Aorta (tissue), 5 donors: ENCODE results near the gene RNPEPL1. TPM values are rescaled to one million over a fixed set of nuclear protein-coding genes. Genes with fewer than 3 reads are reported as not detected.

Source experiments
- ATAC-seq: fragments of 200-7000 bp; cut with Tn5 transposase; one replicate; pipeline ENCODE4 v1.9.1; 2022; ENCODE audit warnings: moderate library complexity; ENCODE audit not compliant: low FRiP score
- DNase-seq, 2 donors: peaks; one replicate each; pipeline ENCODE4 v3.0.0-alpha.2; 2020
- H3K27ac ChIP-seq, 2 donors: one replicate each; pipeline ENCODE4 v1.5.1; 2013; ENCODE audit warnings: low read length in 2 of 2, mild to moderate bottlenecking in 2 of 2, moderate library complexity in 2 of 2, control low read depth in 1 of 2, inconsistent platforms in 1 of 2, low read depth in 1 of 2
- H3K27me3 ChIP-seq, 2 donors: one replicate each; pipeline ENCODE4 v1.6.1; 2013; ENCODE audit warnings: control low read depth in 1 of 2, low read length in 1 of 2, mild to moderate bottlenecking in 1 of 2, moderate library complexity in 1 of 2; ENCODE audit not compliant: insufficient read depth in 2 of 2, control insufficient read depth in 1 of 2
- H3K36me3 ChIP-seq, 2 donors: one replicate each; pipeline ENCODE4 v1.6.1; 2013; ENCODE audit warnings: control low read depth in 1 of 2, low read length in 1 of 2, mild to moderate bottlenecking in 1 of 2; ENCODE audit not compliant: insufficient read depth in 2 of 2, control insufficient read depth in 1 of 2
- H3K4me1 ChIP-seq, 2 donors: one replicate each; pipeline ENCODE4 v1.6.1; 2013; ENCODE audit warnings: low read length in 2 of 2, control low read depth in 1 of 2, mild to moderate bottlenecking in 1 of 2, moderate library complexity in 1 of 2; ENCODE audit not compliant: insufficient read depth in 2 of 2, control insufficient read depth in 1 of 2
- H3K4me3 ChIP-seq, 2 donors: one replicate each; pipeline ENCODE4 v1.5.1; 2013; ENCODE audit warnings: low read length in 2 of 2, control low read depth in 1 of 2, mild to moderate bottlenecking in 1 of 2
- H3K9me3 ChIP-seq: one replicate; pipeline ENCODE4 v1.6.1; 2013; ENCODE audit warnings: mild to moderate bottlenecking, low read length; ENCODE audit not compliant: control insufficient read depth
- WGBS, 2 donors: extraction: QIAGEN DNeasy Blood & Tissue Kit; methylation state at CpG; one replicate each; pipeline ENCODE4 v1.1.7; 2013; 5-methylcytosine and 5-hydroxymethylcytosine counted together
- intact Hi-C, 2 donors: fragments of 100-400 bp; cut with DNase I; formaldehyde crosslinking; loops; one replicate each; pipeline versions ENCODE4 v1.14.2 to v1.15.0; 2022
- polyA plus RNA-seq, 2 donors: library from polyadenylated mRNA; stranded (reverse); fragments of 200-250 nt; gene quantifications; one replicate each; pipeline ENCODE4 v1.2.3, GENCODE V29; 2013
- total RNA-seq, 2 donors: library from RNA; stranded (reverse); fragmentation: NEBNext Ultra II Directional; extraction: Animal tissue kit (Norgen Biotek cat#: 25700); gene quantifications; one replicate each; pipeline ENCODE4 v1.2.1, GENCODE V29; 2021
- donor health status: healthy with polysubstance abuse.
- donor health status: Bipolar disorder and iron deficiency.
- donor health status: DM: no; HTN: no; CAD: no.
- donor health status: DM: no; HTN: no; CAD: no.
- donor health status: DM: yes; HTN: yes; CAD: no.

RNPEPL1 gene
- total and polyA plus RNA-seq, 4 donors = 42.9 to 108 (median 47.6) TPM

GRCh38 chr2:240584486-240585031 lies 16.3 kb downstream of the RNPEPL1 start:
- peak; percentile 22 to 61 for DNase-seq
- no peaks in the 10 kb centered on the region for H3K27me3 ChIP-seq
- 84 to 87% methylated on average over 4 of the region's 4 CpGs for WGBS, 2 donors
- no peak for ATAC-seq
- no peaks in the 10 kb centered on the region for H3K4me1 ChIP-seq
- H3K9me3 ChIP-seq = no peaks in the 10 kb centered on the region
- no peak overlapping the region for H3K4me3 ChIP-seq
- H3K27ac ChIP-seq = no peak overlapping the region
- intact Hi-C loops = no loop called here
- H3K36me3 ChIP-seq = no peaks in the 10 kb centered on the region

- Histone ChIP-seq H3K4me3 (no peak overlapping the region), H3K36me3 (no peaks in the 10 kb centered on the region), H3K27ac (no peak overlapping the region), H3K27me3 (no peaks in the 10 kb centered on the region), H3K9me3 (no peaks in the 10 kb centered on the region), H3K4me1 (no peaks in the 10 kb centered on the region)
- intact Hi-C loops = no loop called here
- DNase-seq = peak in 1 of 2 donors; percentile 42
- WGBS, 2 donors = 83 to 84% methylated on average over 6 of the region's 6 CpGs
- ATAC-seq = no peak
Measured at GRCh38 chr2:240585101-240585500, 16.8 kb downstream of the RNPEPL1 start.

GRCh38 chr2:240585681-240586197 lies 17.5 kb downstream of the RNPEPL1 start:
- Histone ChIP-seq H3K36me3 (no peaks in the 10 kb centered on the region), H3K27me3 (no peaks in the 10 kb centered on the region), H3K27ac (peak overlapping the region in 1 of 2 donors; percentile 30), H3K4me1 (no peaks in the 10 kb centered on the region), H3K9me3 (no peaks in the 10 kb centered on the region), H3K4me3 (peak overlapping the region; percentile 75 to 85)
- intact Hi-C loops = loop anchor here in 1 of 2 donors (2.0 kb wide), 2 partner anchors 17 to 25 kb away; partner anchors contain the start of genes DUSP28 and RNPEPL1
- ATAC-seq (no peak), DNase-seq (peak in 1 of 2 donors; percentile 47)
- 2 to 3% methylated on average over 20 of the region's 20 CpGs for WGBS, 2 donors

GRCh38 chr2:240586198-240586918 lies 18.1 kb downstream of the RNPEPL1 start, which contains the start of gene CAPN10:
Gene CAPN10 (plus strand): TSS chr2:240586734. CDS start chr2:240586912, 178 bp downstream.
- intact Hi-C loops = loop anchor here in 1 of 2 donors (2.0 kb wide), 2 partner anchors 18 to 26 kb away; partner anchors contain the start of genes DUSP28 and RNPEPL1
- DNase-seq = peak; percentile 99 to 100
- H3K4me1 ChIP-seq = no peaks in the 10 kb centered on the region

GRCh38 chr2:240586919-240587800 lies 18.9 kb downstream of the RNPEPL1 start:
- ATAC-seq (no peak), DNase-seq (peak; percentile 23 to 38)
- no peaks in the 10 kb centered on the region for H3K27me3 ChIP-seq
- H3K9me3 ChIP-seq = no peaks in the 10 kb centered on the region
- no peaks in the 10 kb centered on the region for H3K36me3 ChIP-seq
- peak overlapping the region; percentile 69 to 80 for H3K4me3 ChIP-seq
- intact Hi-C loops = loop anchor here in 1 of 2 donors (2.0 kb wide), 2 partner anchors 18 to 26 kb away; partner anchors contain the start of genes DUSP28 and RNPEPL1
- no peak overlapping the region for H3K27ac ChIP-seq
- 3 to 4% methylated on average over 61 to 62 of the region's 62 CpGs for WGBS, 2 donors
- H3K4me1 ChIP-seq = no peaks in the 10 kb centered on the region

More at GRCh38 chr2:240586198-240586918, 18.1 kb downstream of the RNPEPL1 start, which contains the start of gene CAPN10:
- H3K36me3 ChIP-seq = no peaks in the 10 kb centered on the region
- H3K9me3 ChIP-seq = no peaks in the 10 kb centered on the region
- H3K27ac ChIP-seq = peak within 1 kb of the TSS in 1 of 2 donors; percentile 87
- peak; percentile 99 for ATAC-seq
- whole genome bisulfite sequencing, 2 donors = 0 to 1% methylated on average over 56 to 88 of the region's 88 CpGs
- peak within 1 kb of the TSS; percentile 80 to 85 for H3K4me3 ChIP-seq
- H3K27me3 ChIP-seq = no peaks in the 10 kb centered on the region

- intact Hi-C loops = no loop called here
- H3K4me1 ChIP-seq = no peaks in the 10 kb centered on the region
Measured at GRCh38 chr2:240588006-240588655, 19.8 kb downstream of the RNPEPL1 start.

GRCh38 chr2:240588669-240589068 lies 20.4 kb downstream of the RNPEPL1 start:
- H3K27ac ChIP-seq = no peak overlapping the region
- H3K36me3 ChIP-seq = no peaks in the 10 kb centered on the region
- intact Hi-C loops = no loop called here
- 86 to 92% methylated on average over 4 of the region's 4 CpGs for WGBS, 2 donors
- no peaks in the 10 kb centered on the region for H3K4me1 ChIP-seq
- H3K9me3 ChIP-seq = no peaks in the 10 kb centered on the region
- ATAC-seq = no peak
- no peak overlapping the region for H3K4me3 ChIP-seq
- H3K27me3 ChIP-seq = no peaks in the 10 kb centered on the region
- DNase-seq = peak in 1 of 2 donors; percentile 48

More at GRCh38 chr2:240588006-240588655, 19.8 kb downstream of the RNPEPL1 start:
- DNase-seq = peak; percentile 41 to 52
- Histone ChIP-seq H3K27ac (no peak overlapping the region), H3K9me3 (no peaks in the 10 kb centered on the region), H3K4me3 (no peak overlapping the region), H3K27me3 (no peaks in the 10 kb centered on the region), H3K36me3 (no peaks in the 10 kb centered on the region)
- 83 to 88% methylated on average over 10 of the region's 10 CpGs for WGBS, 2 donors
- no peak for ATAC-seq

- ATAC-seq = no peak
- WGBS, 2 donors = 83 to 87% methylated on average over 14 of the region's 14 CpGs
- no peak overlapping the region for H3K4me3 ChIP-seq
- DNase-seq = peak in 1 of 2 donors; percentile 55
- H3K27ac ChIP-seq = no peak overlapping the region
- no peaks in the 10 kb centered on the region for H3K27me3 ChIP-seq
- intact Hi-C loops = no loop called here
- H3K9me3 ChIP-seq = no peaks in the 10 kb centered on the region
- no peaks in the 10 kb centered on the region for H3K36me3 ChIP-seq
- H3K4me1 ChIP-seq = no peaks in the 10 kb centered on the region
Measured at GRCh38 chr2:240589375-240589774, 21.1 kb downstream of the RNPEPL1 start.
